CD4-positive, alpha-beta T cell treated with Interleukin-2 at 100 ng/mL for 4 hours (primary cell): ENCODE data around the gene MEF2C.
"Not testable (repeated sequence)": the region's sequence is repeated elsewhere in the genome, so short reads cannot be mapped to it uniquely, and the experiment has no call there.

Source experiments
- DNase-seq: peaks from one replicate; pipeline ENCODE4 v3.0.0-alpha.2; 2020; ENCODE audit warnings: low spot score

The MEF2C gene

GRCh38 chr5:88862547-88863175 lies 20.3 kb downstream of the MEF2C start:
- DNase-seq = no peak

GRCh38 chr5:88861231-88861630 lies 21.8 kb downstream of the MEF2C start:
- no peak for DNase-seq

GRCh38 chr5:88860501-88860900 lies 22.5 kb downstream of the MEF2C start:
- DNase-seq = no peak

- DNase-seq = no peak
Observed at GRCh38 chr5:88858392-88858791, 24.6 kb downstream of the MEF2C start.

DNA sequence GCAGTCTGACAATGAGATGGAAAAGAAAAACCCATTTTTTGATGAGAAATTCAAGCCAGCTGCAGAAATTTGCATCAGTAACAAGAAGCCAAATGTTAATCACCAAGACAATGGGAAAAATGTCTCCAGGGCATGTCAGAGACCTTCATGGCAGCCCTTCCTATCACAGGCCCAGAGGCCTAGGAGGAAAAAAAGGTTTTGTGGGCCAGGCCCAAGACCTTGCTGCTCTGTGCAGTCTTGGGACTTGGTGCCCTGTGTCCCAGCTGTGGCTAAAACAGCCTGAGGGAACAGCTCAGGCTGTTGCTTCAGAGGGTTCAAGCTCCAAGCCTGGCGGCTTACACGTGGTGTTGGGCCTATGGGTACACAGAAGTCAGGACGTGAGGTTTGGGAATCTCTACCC lies 26.6 kb downstream of the MEF2C start:
- DNase-seq = not testable (repeated sequence)

- DNase-seq = no peak
Observed at GRCh38 chr5:88854769-88855168, 28.2 kb downstream of the MEF2C start.

DNA sequence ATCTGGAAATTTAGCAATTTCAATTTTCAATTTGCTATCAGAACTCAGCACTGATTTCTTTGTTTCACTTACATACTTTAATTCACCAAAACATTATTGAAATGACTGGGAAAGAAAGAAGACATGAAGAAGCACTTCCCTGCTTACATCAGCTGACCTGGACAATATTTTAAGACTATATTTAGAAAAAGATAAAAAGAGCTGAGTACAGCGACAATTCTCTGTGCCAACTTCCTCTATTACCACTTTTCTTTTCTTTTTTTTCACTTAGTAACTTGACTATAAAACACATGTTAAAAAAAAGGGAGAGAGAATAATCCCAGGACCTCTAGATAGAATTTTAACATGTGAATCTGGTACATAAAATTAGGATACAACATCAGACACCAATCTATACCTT lies 35.6 kb downstream of the MEF2C start:
- DNase-seq = no peak

- DNase-seq = no peak
Observed at GRCh38 chr5:88846434-88846833, 36.5 kb downstream of the MEF2C start.

DNA sequence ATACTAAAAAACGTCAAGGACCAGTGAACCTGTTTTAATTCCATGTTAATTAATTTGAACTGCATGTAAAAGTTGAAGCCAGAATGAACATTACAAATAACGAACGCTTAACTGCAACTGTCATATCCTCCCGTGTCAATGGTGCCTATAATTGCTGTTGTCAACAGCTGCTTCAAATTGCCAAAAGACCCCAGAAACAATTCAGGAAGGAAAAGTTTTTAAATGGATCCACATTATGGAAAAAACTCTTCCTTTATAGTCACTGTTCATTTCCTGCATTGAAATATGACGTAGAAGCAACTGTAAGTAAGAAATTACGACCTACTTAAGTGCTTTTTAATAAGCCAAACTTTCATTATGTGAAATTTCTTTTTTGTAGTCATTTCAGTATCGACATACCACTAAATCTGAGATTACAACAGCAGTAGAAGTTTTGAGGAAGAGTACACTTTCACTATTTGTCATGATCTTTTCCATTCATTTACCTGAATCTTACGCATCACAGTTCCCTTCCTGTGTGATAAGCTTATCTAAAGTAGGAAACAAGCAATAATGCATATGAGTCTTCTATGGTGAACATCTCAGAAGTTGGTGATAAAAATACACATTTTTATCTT lies 37.8 kb downstream of the MEF2C start:
- no peak for DNase-seq

DNA sequence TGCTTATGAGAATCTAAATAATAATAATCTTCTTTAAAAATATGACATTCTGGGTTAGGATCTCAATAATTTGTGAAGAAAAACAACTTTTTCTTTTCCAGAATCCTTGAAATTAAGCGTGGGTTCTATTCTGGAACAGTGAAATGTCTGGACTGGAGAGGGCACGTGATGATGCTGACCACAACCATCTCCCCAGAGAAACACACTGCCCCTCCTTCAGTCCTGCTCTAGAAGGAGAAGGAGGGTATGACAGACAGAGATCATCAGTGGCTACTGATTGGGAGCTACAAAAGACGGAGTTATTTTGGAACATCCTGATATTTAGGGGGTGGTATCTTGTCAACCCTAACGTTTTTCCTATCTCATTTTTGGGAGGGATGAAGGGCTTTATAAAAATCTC lies 40.2 kb downstream of the MEF2C start:
- no peak for DNase-seq

- DNase-seq = no peak
Observed at GRCh38 chr5:88841212-88841611, 41.8 kb downstream of the MEF2C start.

DNA sequence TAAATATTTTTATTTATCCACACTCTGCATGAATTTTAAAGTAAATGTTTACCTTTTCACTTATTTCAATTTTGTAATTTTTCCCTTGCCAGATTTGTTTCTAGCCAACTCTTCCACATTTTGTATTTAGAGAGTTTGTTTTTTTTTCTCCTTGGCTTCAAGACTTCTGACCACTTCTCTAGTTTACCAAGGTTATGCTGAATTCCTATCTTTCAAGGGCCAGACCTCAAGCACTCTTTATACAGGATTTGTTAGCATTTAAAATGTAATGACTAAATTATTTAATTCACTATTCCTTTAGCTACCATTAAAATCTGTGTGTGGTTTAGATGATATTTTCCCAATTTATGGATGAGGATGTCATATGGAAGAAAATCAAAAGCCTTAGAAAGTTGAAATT lies 42.5 kb downstream of the MEF2C start:
- no peak for DNase-seq

GRCh38 chr5:88839238-88839637 lies 43.7 kb downstream of the MEF2C start:
- DNase-seq = no peak

DNA sequence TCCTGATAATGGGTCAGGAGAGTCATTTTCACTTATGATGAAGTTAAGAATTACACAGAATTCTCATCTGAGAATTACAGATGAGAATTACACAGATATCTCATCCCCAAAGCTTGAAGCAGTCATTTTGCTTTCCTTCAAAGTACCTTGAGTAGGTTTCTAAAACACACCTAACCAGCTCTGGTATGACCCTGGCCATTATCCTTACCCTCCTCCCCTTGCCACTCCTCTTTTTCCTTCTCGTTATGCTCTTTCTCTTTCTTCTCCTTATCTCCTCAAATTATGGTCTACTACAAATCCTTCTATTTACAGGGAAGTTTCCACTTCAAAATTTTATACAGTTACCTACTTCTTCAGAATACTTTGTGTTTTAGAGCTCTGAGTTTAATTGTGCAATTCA lies 44.5 kb downstream of the MEF2C start:
- DNase-seq = no peak

- DNase-seq = no peak
Observed at GRCh38 chr5:88837817-88838216, 45.2 kb downstream of the MEF2C start.

- no peak for DNase-seq
Observed at GRCh38 chr5:88837222-88837621, 45.8 kb downstream of the MEF2C start.

- DNase-seq = no peak
Observed at GRCh38 chr5:88836195-88836838, 46.7 kb downstream of the MEF2C start.

- DNase-seq = no peak
Observed at GRCh38 chr5:88834499-88834898, 48.5 kb downstream of the MEF2C start.

- no peak for DNase-seq
Observed at GRCh38 chr5:88834131-88834462, 48.9 kb downstream of the MEF2C start.

DNA sequence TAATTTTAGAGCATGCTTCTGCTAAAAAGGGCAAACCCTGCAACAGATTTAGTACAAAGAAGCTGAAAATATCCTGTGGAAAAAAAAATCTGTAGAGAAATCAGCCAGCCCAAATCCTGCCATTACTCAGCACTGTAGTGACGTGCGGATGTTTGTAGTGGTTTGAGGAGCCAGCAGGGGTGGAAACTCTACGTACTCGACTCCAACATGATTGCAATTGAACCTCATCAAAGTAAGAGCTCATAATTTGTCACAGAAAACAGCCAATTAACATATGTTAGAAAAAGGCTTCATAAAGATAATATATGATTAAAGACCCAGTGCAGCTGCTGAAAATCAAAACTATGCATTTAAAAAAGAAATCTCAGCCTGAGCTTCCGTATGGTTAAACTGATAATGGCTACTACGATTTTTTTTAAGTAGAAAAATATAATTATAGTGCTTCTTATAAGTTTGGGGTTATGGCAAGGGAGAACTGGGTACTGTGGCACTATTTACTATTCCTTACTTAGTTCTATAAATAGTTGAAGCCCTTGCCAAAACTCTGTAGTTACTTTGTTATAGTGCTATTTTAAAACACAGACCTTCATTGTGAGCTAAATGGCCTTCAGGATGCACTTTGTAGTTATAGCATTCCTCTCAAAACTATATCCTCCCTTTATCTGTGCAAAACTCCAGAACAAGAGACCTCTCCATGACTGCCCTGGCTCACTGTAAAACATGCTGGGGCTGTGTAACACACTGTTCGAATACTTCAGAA lies 49.4 kb downstream of the MEF2C start:
- no peak for DNase-seq

DNA sequence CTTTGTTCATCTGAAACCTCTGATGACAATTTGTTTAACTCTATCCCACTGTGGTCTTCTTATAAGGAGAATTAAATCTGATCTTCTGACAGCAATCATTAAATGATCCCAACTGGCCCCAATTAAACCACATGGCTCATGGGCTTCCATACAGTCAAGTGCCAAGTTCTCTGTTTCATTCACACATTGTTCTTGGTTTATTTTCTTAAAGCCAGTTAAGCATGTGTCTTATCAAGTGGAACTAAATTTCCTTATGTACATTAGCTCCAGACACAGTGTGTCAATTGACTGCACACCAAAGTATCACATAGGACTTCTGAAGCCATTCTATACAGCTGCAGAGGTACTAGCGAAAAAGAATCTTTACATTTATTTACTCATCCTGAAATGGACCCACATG lies 51.2 kb downstream of the MEF2C start:
- no peak for DNase-seq

- DNase-seq = no peak
Observed at GRCh38 chr5:88830567-88830966, 52.4 kb downstream of the MEF2C start.

- no peak for DNase-seq
Observed at GRCh38 chr5:88829775-88830174, 53.2 kb downstream of the MEF2C start.
